ENCODE results near the gene CSNK1A1L. TPM values are rescaled to one million over a fixed set of nuclear protein-coding genes. Genes with fewer than 3 reads are reported as not detected.

CSNK1A1L gene
- total and polyA plus RNA-seq, 5 donors from 2014 or later = not detected

- no peaks in the 10 kb centered on the region for H3K36me3 ChIP-seq (ENCODE audit: control insufficient read depth, insufficient read depth, low read length)
- no peak for ATAC-seq (ENCODE audit: low read depth in 2 of 2)
- DNase-seq = no peak
- peaks cover 0 to 2% (median 0%) of the 10 kb centered on the region in 7 donors for H3K9me3 Mint-ChIP-seq
- no peaks in the 10 kb centered on the region for H3K4me1 ChIP-seq (ENCODE audit: control insufficient read depth, insufficient read depth, low read length, poor library complexity, severe bottlenecking)
- no peak overlapping the region for H3K4me3 Mint-ChIP-seq
- no peaks in the 10 kb centered on the region for H3K9me3 ChIP-seq (ENCODE audit: control insufficient read depth in 2 of 2, low read length in 2 of 2)
- H3K27me3 Mint-ChIP-seq = peaks cover 21% of the 10 kb centered on the region
- peaks cover 2% of the 10 kb centered on the region for H3K27me3 ChIP-seq (ENCODE audit: control insufficient read depth, insufficient read depth, low read length)
- H3K4me3 ChIP-seq (ENCODE audit: low read depth, low read length) = no peak overlapping the region
- H3K36me3 Mint-ChIP-seq = no peaks in the 10 kb centered on the region
- no peak overlapping the region for H3K27ac Mint-ChIP-seq
- H3K27ac ChIP-seq (ENCODE audit: insufficient read depth, low read length, poor library complexity, severe bottlenecking) = no peak overlapping the region
- no peaks in the 10 kb centered on the region for H3K4me1 Mint-ChIP-seq
These were observed 34.5 kb downstream of the CSNK1A1L start for GRCh38 chr13:37070956-37071355.

- H3K27me3 ChIP-seq (ENCODE audit: control insufficient read depth, insufficient read depth, low read length) = peaks cover 2% of the 10 kb centered on the region
- H3K4me1 Mint-ChIP-seq = no peaks in the 10 kb centered on the region
- no peak overlapping the region for H3K4me3 ChIP-seq (ENCODE audit: low read depth, low read length)
- no peaks in the 10 kb centered on the region for H3K36me3 Mint-ChIP-seq
- no peak for ATAC-seq (ENCODE audit: low read depth in 2 of 2)
- peaks cover 23% of the 10 kb centered on the region for H3K27me3 Mint-ChIP-seq
- H3K9me3 Mint-ChIP-seq = peaks cover 0 to 2% (median 0%) of the 10 kb centered on the region in 7 donors
- DNase-seq = no peak
- no peaks in the 10 kb centered on the region for H3K36me3 ChIP-seq (ENCODE audit: control insufficient read depth, insufficient read depth, low read length)
- H3K4me1 ChIP-seq (ENCODE audit: control insufficient read depth, insufficient read depth, low read length, poor library complexity, severe bottlenecking) = no peaks in the 10 kb centered on the region
- H3K27ac ChIP-seq (ENCODE audit: insufficient read depth, low read length, poor library complexity, severe bottlenecking) = no peak overlapping the region
- H3K9me3 ChIP-seq (ENCODE audit: control insufficient read depth in 2 of 2, low read length in 2 of 2) = no peaks in the 10 kb centered on the region
- H3K4me3 Mint-ChIP-seq = no peak overlapping the region
- no peak overlapping the region for H3K27ac Mint-ChIP-seq
These were observed 35.2 kb downstream of the CSNK1A1L start for GRCh38 chr13:37070145-37070695.

GRCh38 chr13:37069597-37070103, 35.8 kb downstream of the CSNK1A1L start:
- Mint-ChIP-seq H3K36me3 (no peaks in the 10 kb centered on the region), H3K27me3 (peaks cover 24% of the 10 kb centered on the region), H3K4me3 (no peak overlapping the region), H3K27ac (no peak overlapping the region), H3K9me3 (peaks cover 0 to 2% (median 0%) of the 10 kb centered on the region in 7 donors), H3K4me1 (no peaks in the 10 kb centered on the region)
- ATAC-seq (ENCODE audit: low read depth in 2 of 2) (no peak), DNase-seq (no peak)
- H3K36me3 ChIP-seq (ENCODE audit: control insufficient read depth, insufficient read depth, low read length) = no peaks in the 10 kb centered on the region
- H3K27me3 ChIP-seq (ENCODE audit: control insufficient read depth, insufficient read depth, low read length) = peaks cover 5% of the 10 kb centered on the region
- no peak overlapping the region for H3K4me3 ChIP-seq (ENCODE audit: low read depth, low read length)
- H3K27ac ChIP-seq (ENCODE audit: insufficient read depth, low read length, poor library complexity, severe bottlenecking) = no peak overlapping the region
- H3K9me3 ChIP-seq (ENCODE audit: control insufficient read depth in 2 of 2, low read length in 2 of 2) = no peaks in the 10 kb centered on the region
- no peaks in the 10 kb centered on the region for H3K4me1 ChIP-seq (ENCODE audit: control insufficient read depth, insufficient read depth, low read length, poor library complexity, severe bottlenecking)

GRCh38 chr13:37068962-37069361, 36.5 kb downstream of the CSNK1A1L start:
- Mint-ChIP-seq H3K36me3 (no peaks in the 10 kb centered on the region), H3K27ac (no peak overlapping the region), H3K27me3 (peaks cover 31% of the 10 kb centered on the region), H3K9me3 (peaks cover 0 to 2% (median 0%) of the 10 kb centered on the region in 7 donors), H3K4me1 (no peaks in the 10 kb centered on the region), H3K4me3 (no peak overlapping the region)
- Histone ChIP-seq H3K36me3 (ENCODE audit: control insufficient read depth, insufficient read depth, low read length) (no peaks in the 10 kb centered on the region), H3K27me3 (ENCODE audit: control insufficient read depth, insufficient read depth, low read length) (peaks cover 7% of the 10 kb centered on the region), H3K4me3 (ENCODE audit: low read depth, low read length) (no peak overlapping the region), H3K9me3 (ENCODE audit: control insufficient read depth in 2 of 2, low read length in 2 of 2) (no peaks in the 10 kb centered on the region), H3K27ac (ENCODE audit: insufficient read depth, low read length, poor library complexity, severe bottlenecking) (no peak overlapping the region), H3K4me1 (ENCODE audit: control insufficient read depth, insufficient read depth, low read length, poor library complexity, severe bottlenecking) (no peaks in the 10 kb centered on the region)
- DNase-seq (no peak), ATAC-seq (ENCODE audit: low read depth in 2 of 2) (no peak)

- no peaks in the 10 kb centered on the region for H3K4me1 ChIP-seq (ENCODE audit: control insufficient read depth, insufficient read depth, low read length, poor library complexity, severe bottlenecking)
- no peaks in the 10 kb centered on the region for H3K36me3 Mint-ChIP-seq
- peaks cover 33% of the 10 kb centered on the region for H3K27me3 Mint-ChIP-seq
These were observed 37.6 kb downstream of the CSNK1A1L start for GRCh38 chr13:37067874-37068273.

GRCh38 chr13:37065890-37066526, 39.5 kb downstream of the CSNK1A1L start:
- H3K9me3 ChIP-seq (ENCODE audit: control insufficient read depth in 2 of 2, low read length in 2 of 2) = no peaks in the 10 kb centered on the region
- H3K27ac Mint-ChIP-seq = no peak overlapping the region
- H3K27ac ChIP-seq (ENCODE audit: insufficient read depth, low read length, poor library complexity, severe bottlenecking) = no peak overlapping the region
- H3K27me3 Mint-ChIP-seq = peaks cover 32% of the 10 kb centered on the region
- no peaks in the 10 kb centered on the region for H3K36me3 Mint-ChIP-seq
- no peaks in the 10 kb centered on the region for H3K4me1 Mint-ChIP-seq
- peaks cover 7% of the 10 kb centered on the region for H3K27me3 ChIP-seq (ENCODE audit: control insufficient read depth, insufficient read depth, low read length)
- H3K4me3 Mint-ChIP-seq = no peak overlapping the region
- no peak for ATAC-seq (ENCODE audit: low read depth in 2 of 2)
- H3K4me3 ChIP-seq (ENCODE audit: low read depth, low read length) = no peak overlapping the region
- H3K36me3 ChIP-seq (ENCODE audit: control insufficient read depth, insufficient read depth, low read length) = no peaks in the 10 kb centered on the region
- no peaks in the 10 kb centered on the region for H3K9me3 Mint-ChIP-seq
- no peak for DNase-seq
- no peaks in the 10 kb centered on the region for H3K4me1 ChIP-seq (ENCODE audit: control insufficient read depth, insufficient read depth, low read length, poor library complexity, severe bottlenecking)

More at GRCh38 chr13:37067874-37068273, 37.6 kb downstream of the CSNK1A1L start:
- H3K27ac Mint-ChIP-seq = peak overlapping the region in 1 of 3 donors; percentile 26
- no peaks in the 10 kb centered on the region for H3K9me3 ChIP-seq (ENCODE audit: control insufficient read depth in 2 of 2, low read length in 2 of 2)
- ATAC-seq (ENCODE audit: low read depth in 2 of 2) (no peak), DNase-seq (no peak)
- no peak overlapping the region for H3K4me3 ChIP-seq (ENCODE audit: low read depth, low read length)
- no peaks in the 10 kb centered on the region for H3K4me1 Mint-ChIP-seq
- H3K27ac ChIP-seq (ENCODE audit: insufficient read depth, low read length, poor library complexity, severe bottlenecking) = no peak overlapping the region
- peaks cover 0 to 2% (median 0%) of the 10 kb centered on the region in 7 donors for H3K9me3 Mint-ChIP-seq
- H3K4me3 Mint-ChIP-seq = no peak overlapping the region
- no peaks in the 10 kb centered on the region for H3K36me3 ChIP-seq (ENCODE audit: control insufficient read depth, insufficient read depth, low read length)
- peaks cover 7% of the 10 kb centered on the region for H3K27me3 ChIP-seq (ENCODE audit: control insufficient read depth, insufficient read depth, low read length)

GRCh38 chr13:37059848-37060192, 45.6 kb downstream of the CSNK1A1L start:
- ATAC-seq (ENCODE audit: low read depth in 2 of 2) (peak; percentile 20 to 21), DNase-seq (no peak)
- Mint-ChIP-seq H3K36me3 (peaks cover 3% of the 10 kb centered on the region), H3K4me1 (peaks cover 6 to 46% (median 12%) of the 10 kb centered on the region in 4 donors), H3K9me3 (no peaks in the 10 kb centered on the region), H3K27ac (peak overlapping the region; percentile 96 to 98 (median 97)), H3K27me3 (peaks cover 24% of the 10 kb centered on the region), H3K4me3 (peak overlapping the region; percentile 90 to 96 (median 94))
- peaks cover 4% of the 10 kb centered on the region for H3K27me3 ChIP-seq (ENCODE audit: control insufficient read depth, insufficient read depth, low read length)
- peak overlapping the region; percentile 93 for H3K27ac ChIP-seq (ENCODE audit: insufficient read depth, low read length, poor library complexity, severe bottlenecking)
- H3K4me1 ChIP-seq (ENCODE audit: control insufficient read depth, insufficient read depth, low read length, poor library complexity, severe bottlenecking) = peaks cover 25% of the 10 kb centered on the region
- H3K36me3 ChIP-seq (ENCODE audit: control insufficient read depth, insufficient read depth, low read length) = no peaks in the 10 kb centered on the region
- peak overlapping the region; percentile 96 for H3K4me3 ChIP-seq (ENCODE audit: low read depth, low read length)
- H3K9me3 ChIP-seq (ENCODE audit: control insufficient read depth in 2 of 2, low read length in 2 of 2) = no peaks in the 10 kb centered on the region

All from CD4-positive, CD25-positive, alpha-beta regulatory T cell (primary cell).